Thyroid gland (tissue), 4 donors: Measurements from ENCODE around the gene CTXND1. TPM values are rescaled to one million over a fixed set of nuclear protein-coding genes. Genes with fewer than 3 reads are reported as not detected.

ENCODE experiments used
- DNase-seq, 2 donors: peaks; one replicate each; pipeline ENCODE4 v3.0.0-alpha.2; 2019
- H3K27ac ChIP-seq, 3 donors: fragments of 200-600 bp; sonication (generic); 1 replicate in 2 of 3; 2 replicates in 1 of 3; pipeline ENCODE4 v1.5.1; 2016 to 2019; ENCODE audit warnings: mild to moderate bottlenecking in 1 of 3, moderate library complexity in 1 of 3
- H3K27me3 ChIP-seq: fragments of 200-600 bp; sonication (generic); one replicate; pipeline ENCODE4 v1.5.1; 2019
- H3K36me3 ChIP-seq, 2 donors: fragments of 200-600 bp; sonication (generic); one replicate each; pipeline ENCODE4 v1.5.1; 2016 to 2019
- H3K4me1 ChIP-seq, 2 donors: fragments of 200-600 bp; sonication (generic); one replicate each; pipeline ENCODE4 v1.5.1; 2017 to 2019
- H3K4me3 ChIP-seq, 3 donors: fragments of 200-600 bp; sonication (generic); replicated peaks in 1 of 3; 1 replicate in 2 of 3; 2 replicates in 1 of 3; pipeline ENCODE4 v1.5.1; 2016; ENCODE audit warnings: mild to moderate bottlenecking in 1 of 3
- H3K9me3 ChIP-seq: fragments of 200-600 bp; sonication (generic); one replicate; pipeline ENCODE4 v1.5.1; 2017
- POLR2A ChIP-seq, 2 donors: fragments of 450-650 bp; IDR thresholded peaks; one replicate each; pipeline ENCODE4 v1.6.1; 2017; ENCODE audit warnings: antibody characterized with exemption in 2 of 2, mild to moderate bottlenecking in 2 of 2, moderate library complexity in 1 of 2
- WGBS, 2 donors: methylation state at CpG; one replicate each; pipeline ENCODE4 v1.1.5; 2017; 5-methylcytosine and 5-hydroxymethylcytosine counted together
- intact Hi-C: fragments of 100-400 bp; cut with DNase I; formaldehyde crosslinking; loops from one replicate; pipeline ENCODE4 v1.15.1; 2023
- total RNA-seq, 4 donors: library from RNA; depleted of rRNA; stranded (reverse); fragments of >200 nt; gene quantifications; one replicate each; pipeline ENCODE4 v1.2.3, GENCODE V29; 2016
- TF ChIP-seq, protein P1 (sequence below), 6 experiments: fragments of 200-600 bp in 3 of 6; fragments of 450-650 bp in 3 of 6; sonication (generic) in 3 of 6; IDR thresholded peaks; one replicate each; pipeline ENCODE4 v1.5.1; 2016 to 2019; ENCODE audit warnings: antibody characterized with exemption in 6 of 6, mild to moderate bottlenecking in 2 of 6, inconsistent platforms in 1 of 6, moderate library complexity in 1 of 6

CTXND1 gene
- total RNA-seq, 4 donors from 2014 or later, result 0.13 to 0.27 (median 0.24) TPM; not detected in 1

DNA sequence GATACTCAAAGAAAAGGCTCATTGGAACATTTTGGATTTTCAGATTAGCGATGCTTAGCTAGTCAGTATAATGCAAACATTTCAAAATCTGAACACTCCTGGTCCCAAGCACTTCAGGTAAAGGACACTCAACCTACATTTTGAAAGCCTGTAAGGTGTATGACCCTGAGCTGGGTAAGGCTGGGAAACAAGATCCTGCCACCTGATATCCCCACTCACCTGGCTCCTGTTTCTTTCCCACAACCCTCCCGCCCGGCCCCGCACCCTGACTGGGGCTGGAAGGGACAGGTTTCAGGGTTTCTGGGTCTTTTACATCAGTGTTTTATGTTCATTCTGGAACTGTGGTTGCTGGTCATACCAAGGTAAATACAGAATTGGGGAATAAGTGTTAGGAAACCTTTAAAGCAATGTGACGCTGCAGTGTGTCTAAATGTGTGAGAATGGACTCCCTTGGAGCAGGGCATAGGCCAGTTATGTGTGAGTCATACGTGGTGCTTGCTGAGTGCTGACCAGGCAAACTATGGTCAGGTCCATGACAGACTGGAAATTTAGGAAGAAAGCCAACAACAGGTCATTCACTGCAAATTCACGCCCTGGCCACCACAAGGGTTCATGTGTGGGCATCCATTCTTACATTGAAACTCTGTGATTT lies 22.9 kb downstream of the CTXND1 start:
- Histone ChIP-seq H3K36me3 (no peaks in the 10 kb centered on the region), H3K4me3 (no peak overlapping the region), H3K27ac (no peak overlapping the region), H3K9me3 (no peaks in the 10 kb centered on the region), H3K4me1 (no peaks in the 10 kb centered on the region), H3K27me3 (no peaks in the 10 kb centered on the region)
- TF ChIP-seq POLR2A (IDR thresholded peaks at IDR 0.05), result no peak
- TF ChIP-seq, protein P1, sequence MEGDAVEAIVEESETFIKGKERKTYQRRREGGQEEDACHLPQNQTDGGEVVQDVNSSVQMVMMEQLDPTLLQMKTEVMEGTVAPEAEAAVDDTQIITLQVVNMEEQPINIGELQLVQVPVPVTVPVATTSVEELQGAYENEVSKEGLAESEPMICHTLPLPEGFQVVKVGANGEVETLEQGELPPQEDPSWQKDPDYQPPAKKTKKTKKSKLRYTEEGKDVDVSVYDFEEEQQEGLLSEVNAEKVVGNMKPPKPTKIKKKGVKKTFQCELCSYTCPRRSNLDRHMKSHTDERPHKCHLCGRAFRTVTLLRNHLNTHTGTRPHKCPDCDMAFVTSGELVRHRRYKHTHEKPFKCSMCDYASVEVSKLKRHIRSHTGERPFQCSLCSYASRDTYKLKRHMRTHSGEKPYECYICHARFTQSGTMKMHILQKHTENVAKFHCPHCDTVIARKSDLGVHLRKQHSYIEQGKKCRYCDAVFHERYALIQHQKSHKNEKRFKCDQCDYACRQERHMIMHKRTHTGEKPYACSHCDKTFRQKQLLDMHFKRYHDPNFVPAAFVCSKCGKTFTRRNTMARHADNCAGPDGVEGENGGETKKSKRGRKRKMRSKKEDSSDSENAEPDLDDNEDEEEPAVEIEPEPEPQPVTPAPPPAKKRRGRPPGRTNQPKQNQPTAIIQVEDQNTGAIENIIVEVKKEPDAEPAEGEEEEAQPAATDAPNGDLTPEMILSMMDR (IDR thresholded peaks at IDR 0.05), result no peak
- intact Hi-C loops, result no loop called here
- DNase-seq, result no peak
- WGBS, 2 donors, result 64 to 74% methylated on average over 7 of the region's 7 CpGs

DNA sequence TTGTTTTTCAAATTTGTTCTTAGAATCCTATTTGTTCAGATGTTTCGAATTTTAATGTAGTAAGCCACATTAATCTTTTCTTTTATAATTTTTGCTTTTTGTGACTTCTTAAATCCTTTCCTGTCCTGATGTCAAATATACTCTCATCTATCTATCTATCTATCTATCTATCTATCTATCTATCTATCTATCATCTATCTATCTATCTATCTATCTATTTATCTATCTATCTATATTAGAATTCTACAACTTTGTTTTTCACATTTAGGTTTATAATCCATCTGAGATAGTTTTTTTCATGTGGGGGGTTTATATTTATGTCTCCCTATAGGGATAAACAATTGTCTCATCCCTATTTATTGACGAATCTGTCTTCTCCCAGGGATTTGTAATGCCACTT lies 32.1 kb downstream of the CTXND1 start:
- H3K27ac ChIP-seq, result no peak overlapping the region
- no peaks in the 10 kb centered on the region for H3K27me3 ChIP-seq
- H3K4me3 ChIP-seq, result no peak overlapping the region
- H3K36me3 ChIP-seq, result no peaks in the 10 kb centered on the region
- WGBS, 2 donors, result 71 to 90% methylated on average over 2 of the region's 2 CpGs
- DNase-seq, result no peak
- intact Hi-C loops, result no loop called here
- no peaks in the 10 kb centered on the region for H3K9me3 ChIP-seq
- peaks cover 0 to 3% of the 10 kb centered on the region in 2 donors for H3K4me1 ChIP-seq
- TF ChIP-seq, protein P1 (IDR thresholded peaks at IDR 0.05), result no peak
- no peak for TF ChIP-seq POLR2A (IDR thresholded peaks at IDR 0.05)

GRCh38 chr15:80217327-80217900 lies 34.6 kb downstream of the CTXND1 start:
- DNase-seq, result no peak
- Histone ChIP-seq H3K4me1 (peaks cover 0 to 3% of the 10 kb centered on the region in 2 donors), H3K9me3 (no peaks in the 10 kb centered on the region), H3K36me3 (no peaks in the 10 kb centered on the region), H3K4me3 (no peak overlapping the region), H3K27ac (no peak overlapping the region), H3K27me3 (no peaks in the 10 kb centered on the region)
- 89 to 96% methylated on average over 4 of the region's 4 CpGs for WGBS, 2 donors
- TF ChIP-seq POLR2A (IDR thresholded peaks at IDR 0.05), result no peak
- TF ChIP-seq, protein P1 (IDR thresholded peaks at IDR 0.05), result no peak
- intact Hi-C loops, result no loop called here

DNA sequence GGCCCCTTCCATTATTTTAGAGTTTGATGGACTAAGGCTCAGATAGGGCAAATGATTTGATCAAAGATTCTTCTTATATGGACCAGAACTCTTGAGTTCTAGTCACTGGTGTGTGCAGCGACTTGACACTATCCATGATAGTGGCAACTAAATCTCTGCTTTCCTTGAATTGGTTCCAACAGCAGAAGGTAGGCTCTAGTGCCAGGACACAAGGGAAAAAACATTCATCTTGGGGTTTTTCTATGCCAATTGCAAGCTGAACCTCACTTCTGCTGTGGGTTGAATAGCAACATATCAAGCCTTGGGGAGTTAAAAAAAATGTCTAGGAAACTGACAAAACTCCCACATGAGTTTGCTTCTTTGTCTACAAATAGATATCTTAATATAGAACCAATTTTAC lies 35.1 kb downstream of the CTXND1 start:
- no peaks in the 10 kb centered on the region for H3K9me3 ChIP-seq
- no peak for DNase-seq
- intact Hi-C loops, result no loop called here
- H3K4me3 ChIP-seq, result no peak overlapping the region
- peaks cover 0 to 3% of the 10 kb centered on the region in 2 donors for H3K4me1 ChIP-seq
- no peak for TF ChIP-seq POLR2A (IDR thresholded peaks at IDR 0.05)
- TF ChIP-seq, protein P1 (IDR thresholded peaks at IDR 0.05), result no peak
- WGBS, 2 donors, result 87 to 100% methylated on average over 1 of the region's 1 CpG
- no peaks in the 10 kb centered on the region for H3K27me3 ChIP-seq
- H3K36me3 ChIP-seq, result no peaks in the 10 kb centered on the region
- no peak overlapping the region for H3K27ac ChIP-seq

DNA sequence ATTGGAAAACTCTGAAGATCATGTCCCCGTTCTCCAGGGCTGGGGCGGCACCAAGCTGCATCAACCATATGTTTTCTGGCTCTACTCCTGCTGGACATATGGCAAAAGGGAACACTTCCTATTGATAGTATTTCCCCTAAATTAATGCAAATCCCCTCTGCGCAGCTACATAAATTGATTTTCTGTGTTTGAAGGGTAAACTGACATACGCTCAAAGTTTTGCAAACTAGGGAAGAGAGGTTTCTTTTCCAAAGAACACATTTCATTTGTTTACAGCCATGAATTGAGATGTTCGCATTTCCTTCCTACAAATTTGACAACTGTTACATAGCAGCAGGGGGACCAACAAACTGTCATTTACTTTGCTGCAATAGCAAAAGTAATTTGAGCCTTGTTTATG lies 35.9 kb downstream of the CTXND1 start:
- Histone ChIP-seq H3K4me3 (no peak overlapping the region), H3K4me1 (peaks cover 0 to 3% of the 10 kb centered on the region in 2 donors), H3K36me3 (no peaks in the 10 kb centered on the region), H3K27me3 (no peaks in the 10 kb centered on the region), H3K27ac (no peak overlapping the region), H3K9me3 (no peaks in the 10 kb centered on the region)
- TF ChIP-seq POLR2A (IDR thresholded peaks at IDR 0.05), result no peak
- TF ChIP-seq, protein P1 (IDR thresholded peaks at IDR 0.05), result no peak
- intact Hi-C loops, result no loop called here
- WGBS, 2 donors, result 92 to 95% methylated on average over 5 of the region's 5 CpGs
- DNase-seq, result no peak
